Measurements from ENCODE around the gene CCL25. TPM values are rescaled to one million over a fixed set of nuclear protein-coding genes. Genes with fewer than 3 reads are reported as not detected.
"Not testable (repeated sequence)": the region's sequence is repeated elsewhere in the genome, so short reads cannot be mapped to it uniquely, and the experiment has no call there.

CCL25 gene
- total RNA-seq, 4 donors from 2014 or later = not detected

- H3K27ac ChIP-seq = no peak overlapping the region
- H3K9me3 ChIP-seq = peaks cover 0 to 21% of the 10 kb centered on the region in 2 donors
- no peaks in the 10 kb centered on the region for H3K4me1 ChIP-seq
- TF ChIP-seq POLR2A (IDR thresholded peaks at IDR 0.05) (no peak), CTCF (IDR thresholded peaks at IDR 0.05) (no peak)
- no peaks in the 10 kb centered on the region for H3K27me3 ChIP-seq
- intact Hi-C loops (cut with DNase I; ENCODE audit: low total_unique reads) = no loop called here
- no peaks in the 10 kb centered on the region for H3K36me3 ChIP-seq
- H3K4me3 ChIP-seq = no peak overlapping the region
- no peak for DNase-seq
Observed at GRCh38 chr19:8097681-8098567, 45.4 kb downstream of the CCL25 start.

- H3K27me3 ChIP-seq = no peaks in the 10 kb centered on the region
- H3K36me3 ChIP-seq = no peaks in the 10 kb centered on the region
- TF ChIP-seq POLR2A (IDR thresholded peaks at IDR 0.05) = no peak
- TF ChIP-seq CTCF (IDR thresholded peaks at IDR 0.05) = no peak
- intact Hi-C loops (cut with DNase I; ENCODE audit: low total_unique reads) = no loop called here
- H3K4me1 ChIP-seq = no peaks in the 10 kb centered on the region
- no peak overlapping the region for H3K4me3 ChIP-seq
- peaks cover 0 to 6% of the 10 kb centered on the region in 2 donors for H3K9me3 ChIP-seq
- no peak overlapping the region for H3K27ac ChIP-seq
- no peak for DNase-seq
Observed at GRCh38 chr19:8101311-8101710, 48.8 kb downstream of the CCL25 start.

GRCh38 chr19:8101910-8102309 lies 49.4 kb downstream of the CCL25 start:
- intact Hi-C loops (cut with DNase I; ENCODE audit: low total_unique reads); H3K4me1 ChIP-seq; H3K4me3 ChIP-seq; H3K27ac ChIP-seq; H3K27me3 ChIP-seq; DNase-seq; H3K9me3 ChIP-seq; H3K36me3 ChIP-seq: not testable (repeated sequence)

- Histone ChIP-seq H3K27ac (no peak overlapping the region), H3K36me3 (no peaks in the 10 kb centered on the region), H3K4me1 (no peaks in the 10 kb centered on the region), H3K9me3 (no peaks in the 10 kb centered on the region), H3K4me3 (no peak overlapping the region), H3K27me3 (no peaks in the 10 kb centered on the region)
- intact Hi-C loops (cut with DNase I; ENCODE audit: low total_unique reads) = no loop called here
- TF ChIP-seq POLR2A (IDR thresholded peaks at IDR 0.05) = no peak
- TF ChIP-seq CTCF (IDR thresholded peaks at IDR 0.05) = no peak
- no peak for DNase-seq
Observed at GRCh38 chr19:8105471-8105870, 52.9 kb downstream of the CCL25 start.

- Histone ChIP-seq H3K4me1 (no peaks in the 10 kb centered on the region), H3K27me3 (no peaks in the 10 kb centered on the region), H3K9me3 (no peaks in the 10 kb centered on the region), H3K36me3 (no peaks in the 10 kb centered on the region), H3K27ac (no peak overlapping the region), H3K4me3 (no peak overlapping the region)
- no peak for DNase-seq
- intact Hi-C loops (cut with DNase I; ENCODE audit: low total_unique reads) = no loop called here
- TF ChIP-seq POLR2A (IDR thresholded peaks at IDR 0.05) (no peak), CTCF (IDR thresholded peaks at IDR 0.05) (no peak)
Observed at GRCh38 chr19:8107301-8107903, 54.8 kb downstream of the CCL25 start.

All from uterus (tissue), 4 donors.